ENCODE measurements around the gene SPP1.

Gene SPP1

DNA sequence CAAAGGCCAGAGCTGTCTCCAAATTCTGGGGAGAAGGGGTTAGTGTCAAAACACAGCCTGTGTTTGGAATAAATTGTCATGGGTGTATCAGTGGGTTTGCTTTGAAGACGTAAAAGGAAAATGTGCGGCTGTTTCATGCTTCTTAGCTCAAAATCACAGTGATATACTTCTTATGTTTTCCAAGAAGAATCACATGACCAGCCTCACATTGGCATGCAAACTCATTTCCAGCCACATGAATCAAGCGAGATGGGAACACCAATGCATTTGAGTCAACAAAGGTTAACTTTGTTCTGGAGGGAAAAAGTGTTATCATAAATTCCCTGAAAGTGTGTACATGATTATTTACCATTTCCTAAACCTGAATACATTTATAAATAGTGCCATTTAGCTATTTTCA lies 19.0 kb upstream of the SPP1 start:
- Histone ChIP-seq H3K27ac (ENCODE audit: low read length) (no peak overlapping the region), H3K4me1 (ENCODE audit: insufficient read depth, low read length) (peaks cover 21% of the 10 kb centered on the region; the same call in 1 of the 2 replicates), H3K9ac (ENCODE audit: low read depth, low read length) (no peak overlapping the region), H3K9me3 (ENCODE audit: insufficient read depth, low read depth, low read length) (no peaks in the 10 kb centered on the region), H3K4me3 (ENCODE audit: low read length) (no peak overlapping the region), H3K27me3 (ENCODE audit: insufficient read depth, low read length) (no peaks in the 10 kb centered on the region), H3K36me3 (ENCODE audit: insufficient read depth, low read depth, low read length) (no peaks in the 10 kb centered on the region)

DNA sequence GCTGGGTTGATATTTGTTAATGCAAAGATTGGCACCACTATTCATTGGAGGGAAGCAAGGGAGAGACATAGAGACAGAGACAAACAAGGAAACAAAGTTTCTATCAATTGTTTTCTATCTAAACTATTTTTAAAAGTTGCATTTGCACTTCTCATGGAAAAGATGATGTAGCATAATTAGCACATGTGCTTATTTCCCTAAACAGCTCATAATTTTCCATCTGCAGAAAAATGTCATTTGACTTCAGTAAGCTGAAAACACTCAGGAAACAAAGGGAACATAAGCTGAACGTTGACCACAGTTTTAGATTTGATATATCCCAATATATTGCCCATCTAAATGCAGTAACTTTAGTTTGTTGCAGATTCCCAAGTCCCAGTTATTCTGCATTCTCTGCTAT lies 18.5 kb upstream of the SPP1 start:
- Histone ChIP-seq H3K9ac (ENCODE audit: low read depth, low read length) (no peak overlapping the region), H3K4me1 (ENCODE audit: insufficient read depth, low read length) (peaks cover 21% of the 10 kb centered on the region; the same call in 1 of the 2 replicates)

DNA sequence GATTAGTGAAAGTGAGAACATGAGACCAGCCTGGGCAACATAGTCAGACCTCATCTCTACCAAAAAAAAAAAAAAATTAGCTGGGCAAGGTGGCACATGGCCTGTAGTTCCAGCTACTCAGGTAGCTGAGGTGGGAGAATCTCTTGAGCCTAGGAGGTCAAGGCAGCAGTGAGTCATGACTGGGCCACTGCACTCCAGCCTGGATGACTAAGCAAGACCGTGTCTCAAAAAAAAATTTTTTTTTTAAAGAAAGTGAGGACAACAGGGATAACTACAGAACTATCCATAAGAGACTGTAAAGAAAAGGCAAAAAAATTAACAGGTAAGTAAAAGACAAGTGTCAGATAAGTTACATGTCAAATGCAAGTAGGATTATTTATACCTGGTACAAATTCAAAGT lies 13.5 kb upstream of the SPP1 start:
- no peaks in the 10 kb centered on the region for H3K36me3 ChIP-seq (ENCODE audit: insufficient read depth, low read depth, low read length)
- H3K9me3 ChIP-seq (ENCODE audit: insufficient read depth, low read depth, low read length) = no peaks in the 10 kb centered on the region
- H3K4me3 ChIP-seq (ENCODE audit: low read length) = no peak overlapping the region
- no peak overlapping the region for H3K9ac ChIP-seq (ENCODE audit: low read depth, low read length)
- H3K27ac ChIP-seq (ENCODE audit: low read length) = no peak overlapping the region
- no peaks in the 10 kb centered on the region for H3K27me3 ChIP-seq (ENCODE audit: insufficient read depth, low read length)
- H3K4me1 ChIP-seq (ENCODE audit: insufficient read depth, low read length) = no peaks in the 10 kb centered on the region

More for the DNA sequence above, 18.5 kb upstream of the SPP1 start:
- Histone ChIP-seq H3K9me3 (ENCODE audit: insufficient read depth, low read depth, low read length) (no peaks in the 10 kb centered on the region), H3K27me3 (ENCODE audit: insufficient read depth, low read length) (no peaks in the 10 kb centered on the region), H3K4me3 (ENCODE audit: low read length) (no peak overlapping the region), H3K27ac (ENCODE audit: low read length) (no peak overlapping the region), H3K36me3 (ENCODE audit: insufficient read depth, low read depth, low read length) (no peaks in the 10 kb centered on the region)

DNA sequence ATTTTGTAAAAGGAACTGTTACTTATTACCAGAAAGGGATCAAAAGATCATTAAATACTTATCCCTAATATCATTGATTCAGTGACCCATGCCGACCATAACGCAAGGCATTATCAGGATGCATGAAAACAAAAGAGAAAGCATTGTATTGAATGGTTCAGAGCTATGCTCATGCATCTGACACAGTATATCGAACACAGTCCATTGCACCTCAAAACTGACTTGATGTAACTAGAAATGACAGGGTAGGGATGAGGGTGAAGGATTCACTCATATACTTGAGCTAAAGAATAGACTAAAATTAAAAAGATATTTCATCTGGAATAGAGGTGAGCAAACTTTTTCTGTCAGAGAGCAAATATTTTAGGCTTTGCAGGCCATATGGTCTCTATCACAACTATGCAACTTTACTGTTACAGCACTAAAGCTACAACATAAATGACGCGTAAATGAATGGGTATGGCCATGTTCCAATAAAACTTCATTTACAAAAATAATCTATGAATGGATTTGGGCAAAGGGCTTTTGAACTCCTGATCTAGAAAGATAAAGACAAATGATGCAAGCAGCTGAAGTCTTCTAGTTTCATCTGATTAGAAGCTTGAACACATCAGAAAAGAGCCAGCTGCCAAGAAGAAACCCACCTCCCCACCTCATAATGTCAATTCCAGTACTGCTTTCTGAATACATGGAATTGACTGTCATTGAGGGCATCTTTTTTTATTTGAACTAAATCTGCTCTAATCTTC lies 12.9 kb upstream of the SPP1 start:
- H3K27ac ChIP-seq (ENCODE audit: low read length) = no peak overlapping the region
- H3K27me3 ChIP-seq (ENCODE audit: insufficient read depth, low read length) = no peaks in the 10 kb centered on the region
- H3K4me1 ChIP-seq (ENCODE audit: insufficient read depth, low read length) = no peaks in the 10 kb centered on the region
- H3K9ac ChIP-seq (ENCODE audit: low read depth, low read length) = no peak overlapping the region
- no peaks in the 10 kb centered on the region for H3K9me3 ChIP-seq (ENCODE audit: insufficient read depth, low read depth, low read length)
- no peaks in the 10 kb centered on the region for H3K36me3 ChIP-seq (ENCODE audit: insufficient read depth, low read depth, low read length)
- no peak overlapping the region for H3K4me3 ChIP-seq (ENCODE audit: low read length)

DNA sequence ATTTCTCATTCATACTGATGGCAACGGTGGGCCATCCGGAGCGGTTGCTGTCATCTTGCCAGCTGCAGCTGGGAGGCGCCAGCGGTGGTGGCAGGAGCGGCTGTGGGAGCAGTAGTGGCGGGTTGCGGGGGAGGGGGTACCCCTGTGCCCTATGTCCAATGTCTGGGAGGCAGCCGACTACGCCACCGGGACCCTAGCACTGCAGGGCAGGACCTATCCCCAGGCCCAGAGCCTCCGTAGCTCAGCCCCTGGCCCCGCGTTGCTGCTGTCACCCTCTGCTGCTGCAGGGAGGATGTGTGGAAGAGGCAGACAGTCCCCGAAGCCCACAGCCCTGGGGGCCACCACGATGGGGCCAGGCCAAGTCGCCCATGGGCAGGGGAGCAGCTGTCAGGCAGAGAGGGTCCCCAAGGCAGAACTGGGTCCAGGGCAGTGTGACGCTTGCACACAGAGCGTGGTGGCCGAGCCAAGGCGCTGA lies 10.0 kb upstream of the SPP1 start:
- Histone ChIP-seq H3K4me3 (ENCODE audit: low read length) (no peak overlapping the region), H3K9ac (ENCODE audit: low read depth, low read length) (no peak overlapping the region), H3K9me3 (ENCODE audit: insufficient read depth, low read depth, low read length) (no peaks in the 10 kb centered on the region)

GRCh38 chr4:87966095-87966496 lies 9.4 kb upstream of the SPP1 start:
- Histone ChIP-seq H3K36me3 (ENCODE audit: insufficient read depth, low read depth, low read length) (no peaks in the 10 kb centered on the region), H3K4me3 (ENCODE audit: low read length) (no peak overlapping the region), H3K4me1 (ENCODE audit: insufficient read depth, low read length) (no peaks in the 10 kb centered on the region), H3K9me3 (ENCODE audit: insufficient read depth, low read depth, low read length) (no peaks in the 10 kb centered on the region), H3K27me3 (ENCODE audit: insufficient read depth, low read length) (no peaks in the 10 kb centered on the region), H3K9ac (ENCODE audit: low read depth, low read length) (no peak overlapping the region), H3K27ac (ENCODE audit: low read length) (no peak overlapping the region)

More for the DNA sequence above, 10.0 kb upstream of the SPP1 start:
- H3K36me3 ChIP-seq (ENCODE audit: insufficient read depth, low read depth, low read length) = no peaks in the 10 kb centered on the region
- no peaks in the 10 kb centered on the region for H3K4me1 ChIP-seq (ENCODE audit: insufficient read depth, low read length)
- H3K27ac ChIP-seq (ENCODE audit: low read length) = no peak overlapping the region
- H3K27me3 ChIP-seq (ENCODE audit: insufficient read depth, low read length) = no peaks in the 10 kb centered on the region

DNA sequence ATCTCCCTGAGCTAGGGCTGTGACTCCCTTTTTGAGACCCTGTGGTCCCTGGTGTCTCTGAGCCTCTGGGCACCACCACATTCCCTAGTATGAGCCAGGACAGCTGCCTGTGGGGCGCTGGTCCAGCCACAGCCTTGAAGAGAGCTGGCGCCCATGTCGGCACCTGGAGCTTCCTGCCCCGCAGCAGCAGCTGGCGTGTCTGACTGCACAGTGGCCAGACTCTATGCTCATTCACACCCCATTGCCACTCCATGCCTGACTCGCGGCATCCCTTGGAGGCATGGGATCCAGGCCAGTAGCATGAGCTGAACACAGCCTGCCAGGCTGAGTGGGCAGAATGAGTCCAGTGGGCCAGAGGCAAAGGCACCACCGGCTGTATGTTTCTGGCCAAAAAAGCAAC lies 8.3 kb upstream of the SPP1 start:
- Histone ChIP-seq H3K4me3 (ENCODE audit: low read length) (no peak overlapping the region), H3K27ac (ENCODE audit: low read length) (no peak overlapping the region), H3K4me1 (ENCODE audit: insufficient read depth, low read length) (no peaks in the 10 kb centered on the region), H3K36me3 (ENCODE audit: insufficient read depth, low read depth, low read length) (no peaks in the 10 kb centered on the region), H3K9ac (ENCODE audit: low read depth, low read length) (no peak overlapping the region), H3K27me3 (ENCODE audit: insufficient read depth, low read length) (no peaks in the 10 kb centered on the region), H3K9me3 (ENCODE audit: insufficient read depth, low read depth, low read length) (no peaks in the 10 kb centered on the region)

GRCh38 chr4:87970121-87970520 lies 5.4 kb upstream of the SPP1 start:
- no peaks in the 10 kb centered on the region for H3K9me3 ChIP-seq (ENCODE audit: insufficient read depth, low read depth, low read length)
- no peaks in the 10 kb centered on the region for H3K36me3 ChIP-seq (ENCODE audit: insufficient read depth, low read depth, low read length)
- no peak overlapping the region for H3K27ac ChIP-seq (ENCODE audit: low read length)
- no peak overlapping the region for H3K9ac ChIP-seq (ENCODE audit: low read depth, low read length)
- H3K27me3 ChIP-seq (ENCODE audit: insufficient read depth, low read length) = no peaks in the 10 kb centered on the region
- H3K4me3 ChIP-seq (ENCODE audit: low read length) = no peak overlapping the region
- H3K4me1 ChIP-seq (ENCODE audit: insufficient read depth, low read length) = peaks cover 18% of the 10 kb centered on the region

- H3K9ac ChIP-seq (ENCODE audit: low read depth, low read length) = no peak overlapping the region
- H3K27ac ChIP-seq (ENCODE audit: low read length) = no peak overlapping the region
- H3K27me3 ChIP-seq (ENCODE audit: insufficient read depth, low read length) = no peaks in the 10 kb centered on the region
- no peaks in the 10 kb centered on the region for H3K9me3 ChIP-seq (ENCODE audit: insufficient read depth, low read depth, low read length)
- no peak overlapping the region for H3K4me3 ChIP-seq (ENCODE audit: low read length)
- peaks cover 21% of the 10 kb centered on the region for H3K4me1 ChIP-seq (ENCODE audit: insufficient read depth, low read length)
- H3K36me3 ChIP-seq (ENCODE audit: insufficient read depth, low read depth, low read length) = no peaks in the 10 kb centered on the region
Observed at GRCh38 chr4:87971866-87972265, 3.6 kb upstream of the SPP1 start.

GRCh38 chr4:87973283-87974169 lies 2.0 kb upstream of the SPP1 start:
- peak overlapping the region; percentile 41; the same call in 1 of the 2 replicates for H3K9ac ChIP-seq (ENCODE audit: low read depth, low read length)
- H3K36me3 ChIP-seq (ENCODE audit: insufficient read depth, low read depth, low read length) = no peaks in the 10 kb centered on the region
- H3K27ac ChIP-seq (ENCODE audit: low read length) = no peak overlapping the region
- H3K4me1 ChIP-seq (ENCODE audit: insufficient read depth, low read length) = peaks cover 21% of the 10 kb centered on the region
- H3K4me3 ChIP-seq (ENCODE audit: low read length) = peak overlapping the region; percentile 53
- no peaks in the 10 kb centered on the region for H3K9me3 ChIP-seq (ENCODE audit: insufficient read depth, low read depth, low read length)
- no peaks in the 10 kb centered on the region for H3K27me3 ChIP-seq (ENCODE audit: insufficient read depth, low read length)

- Histone ChIP-seq H3K36me3 (ENCODE audit: insufficient read depth, low read depth, low read length) (no peaks in the 10 kb centered on the region), H3K4me3 (ENCODE audit: low read length) (no peak overlapping the region), H3K9me3 (ENCODE audit: insufficient read depth, low read depth, low read length) (no peaks in the 10 kb centered on the region), H3K27ac (ENCODE audit: low read length) (no peak overlapping the region), H3K9ac (ENCODE audit: low read depth, low read length) (peak overlapping the region; percentile 24; the same call in 1 of the 2 replicates), H3K27me3 (ENCODE audit: insufficient read depth, low read length) (no peaks in the 10 kb centered on the region), H3K4me1 (ENCODE audit: insufficient read depth, low read length) (peaks cover 21% of the 10 kb centered on the region)
Observed at GRCh38 chr4:87974856-87975462, 555 bp upstream of the SPP1 start.

Data from iPS-20b (cell line).